NOMO-1 (cell line): ENCODE measurements around the gene CEMIP2.

Source experiments
- DNase-seq, 2 experiments: peaks; one replicate each; lab custom pipeline; 2025; ENCODE audit not compliant: unreplicated experiment in 2 of 2; lab: John Stamatoyannopoulos, UW

CEMIP2 gene

DNA sequence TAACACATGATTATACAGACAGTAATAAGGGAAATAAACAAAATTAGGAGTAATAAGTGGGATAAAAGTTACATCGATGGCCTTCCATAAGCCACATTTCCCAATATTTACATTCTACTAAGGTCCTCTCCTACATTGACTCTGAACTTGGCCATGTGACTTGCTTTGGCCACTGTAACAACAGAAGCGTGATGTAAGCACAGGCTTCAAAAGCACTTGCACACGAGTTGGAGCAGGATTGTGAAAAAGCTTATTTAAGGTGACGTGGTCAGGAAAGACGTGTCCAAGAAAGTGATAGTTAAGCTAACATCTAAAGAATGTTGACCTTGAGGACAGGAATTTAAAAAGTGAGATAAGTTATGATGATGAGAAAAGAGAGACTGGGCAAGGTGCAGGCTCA is 9.8 kb upstream of the CEMIP2 start:
- DNase-seq, result no peak

DNA sequence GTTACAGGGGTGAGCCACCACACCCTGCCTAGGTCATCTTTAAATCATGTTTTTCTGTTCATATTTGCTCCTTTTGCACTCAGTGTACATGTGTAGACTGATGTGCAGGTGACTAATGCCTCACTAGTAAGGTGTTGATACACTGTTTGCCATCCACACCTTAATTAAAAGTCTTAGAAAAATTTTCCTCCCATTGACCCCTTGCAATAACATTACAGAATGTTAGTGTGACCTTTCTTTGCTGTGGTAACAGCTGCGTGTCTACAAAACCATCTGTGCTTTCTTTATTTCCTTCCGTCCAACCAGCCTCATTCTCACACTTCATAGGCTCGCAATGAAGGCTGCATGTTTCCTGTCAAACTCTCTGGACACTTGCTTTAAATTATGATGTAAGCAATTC is 6.6 kb upstream of the CEMIP2 start:
- no peak for DNase-seq

DNA sequence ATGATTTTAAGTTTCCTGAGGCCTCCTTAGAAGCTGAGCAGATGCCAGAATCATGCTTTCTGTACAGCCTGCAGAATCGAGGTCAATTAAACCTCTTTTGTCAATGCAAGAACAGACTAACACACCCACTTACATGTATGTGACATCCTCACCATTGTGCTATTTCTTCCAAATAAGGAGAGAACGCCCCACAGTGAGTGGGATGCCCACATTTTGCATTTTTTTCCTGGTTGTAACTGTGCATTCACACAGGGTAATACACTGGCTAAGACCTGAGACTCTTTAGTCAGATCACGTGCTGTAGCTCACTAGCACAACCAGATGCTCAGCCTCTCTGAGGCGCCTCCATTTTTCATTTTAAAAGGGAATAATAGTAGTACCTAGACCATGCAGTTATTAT is 4.4 kb upstream of the CEMIP2 start:
- no peak for DNase-seq

DNA sequence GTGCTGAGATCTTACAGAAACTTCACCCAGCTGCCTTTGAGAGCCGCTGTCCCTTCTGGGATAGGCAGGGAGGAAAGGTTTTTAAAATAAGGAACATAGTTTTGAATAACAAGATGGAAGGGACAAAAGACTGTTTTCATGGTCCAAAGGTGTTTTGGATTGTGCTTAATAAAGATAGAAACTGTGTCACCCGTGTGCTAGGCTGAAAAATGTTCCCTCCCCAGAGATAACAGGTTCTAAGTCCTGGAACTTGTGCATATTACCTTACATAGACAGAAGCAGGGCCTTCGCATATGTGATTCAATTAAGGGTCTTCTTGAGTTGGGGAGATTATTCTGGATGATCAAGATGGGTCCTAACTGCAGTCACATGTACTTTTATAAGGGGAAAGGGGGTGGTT is 1.9 kb upstream of the CEMIP2 start:
- no peak for DNase-seq

DNA sequence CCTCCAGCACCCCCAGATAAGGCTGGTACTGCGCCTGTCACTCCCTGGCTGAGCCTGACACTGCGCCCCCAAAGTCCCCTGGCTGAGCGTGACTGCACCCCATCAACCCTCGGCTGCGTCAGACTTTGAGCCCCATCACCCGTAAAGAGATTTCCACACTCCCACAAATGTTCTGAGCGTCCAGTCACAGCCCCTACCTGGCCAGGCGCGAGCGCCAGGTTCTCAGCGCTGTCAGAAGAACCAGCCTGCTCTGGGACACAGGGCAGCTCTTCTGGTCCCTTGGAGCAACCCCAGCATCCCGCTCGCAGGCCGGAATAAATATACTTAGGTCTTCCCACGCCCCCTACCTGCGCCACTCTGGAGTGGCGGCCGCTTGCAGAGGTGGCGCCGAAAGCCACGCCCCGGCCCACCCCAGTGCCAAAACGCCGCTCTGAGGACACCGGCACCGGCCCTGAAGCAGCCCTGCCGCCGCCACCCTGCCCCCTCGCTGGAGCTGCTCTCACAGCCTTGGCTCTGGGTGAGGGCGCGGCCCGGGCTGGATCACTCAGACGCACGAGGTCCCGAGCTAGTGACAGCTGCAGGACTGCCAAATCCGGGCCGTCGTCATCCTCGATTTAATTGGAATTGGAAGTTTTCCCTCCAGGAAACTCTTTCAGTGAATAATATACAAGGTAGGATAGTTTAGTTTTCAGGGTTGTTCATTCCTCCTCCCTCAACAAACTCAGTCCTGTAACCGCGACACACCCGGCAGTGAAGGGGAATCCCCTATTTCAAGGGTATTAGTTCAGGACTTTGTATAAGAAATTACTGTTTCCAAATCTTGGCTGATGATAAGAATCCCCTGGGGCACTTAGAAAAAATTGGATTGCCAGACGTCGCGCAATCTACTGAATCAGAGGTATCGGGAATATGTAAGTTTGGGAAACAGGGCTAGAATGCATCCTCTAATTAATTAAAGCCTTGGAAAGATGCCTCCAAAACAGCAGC is 1.2 kb upstream of the CEMIP2 start:
- no peak for DNase-seq

DNA sequence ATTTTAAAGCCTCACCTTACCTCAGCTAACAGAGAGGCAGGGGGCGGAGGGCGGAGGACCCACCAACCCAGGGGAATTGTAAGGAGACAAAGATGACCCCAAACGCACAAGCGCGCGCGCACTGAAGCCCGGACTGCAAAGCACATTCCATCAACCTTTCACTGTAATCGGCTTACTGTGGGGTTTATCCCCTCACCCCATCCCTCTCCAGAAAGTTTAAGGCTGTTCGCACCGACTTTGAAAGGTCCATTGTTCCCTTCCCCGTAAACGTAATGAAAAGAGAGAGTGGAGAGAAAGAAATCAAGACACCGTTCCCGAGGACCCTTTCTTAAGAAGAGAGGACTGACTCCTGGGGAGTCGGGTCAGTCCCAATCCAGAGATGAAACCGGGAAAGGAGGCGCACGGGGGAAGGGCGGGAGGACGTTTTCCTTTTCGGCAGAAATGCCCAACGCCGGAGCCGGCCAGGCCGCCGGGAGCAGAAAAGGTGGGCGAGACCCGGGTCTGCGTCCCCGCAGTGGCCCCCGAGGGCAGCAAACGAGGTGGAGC is 464 bp downstream of the CEMIP2 start:
- no peak for DNase-seq

DNA sequence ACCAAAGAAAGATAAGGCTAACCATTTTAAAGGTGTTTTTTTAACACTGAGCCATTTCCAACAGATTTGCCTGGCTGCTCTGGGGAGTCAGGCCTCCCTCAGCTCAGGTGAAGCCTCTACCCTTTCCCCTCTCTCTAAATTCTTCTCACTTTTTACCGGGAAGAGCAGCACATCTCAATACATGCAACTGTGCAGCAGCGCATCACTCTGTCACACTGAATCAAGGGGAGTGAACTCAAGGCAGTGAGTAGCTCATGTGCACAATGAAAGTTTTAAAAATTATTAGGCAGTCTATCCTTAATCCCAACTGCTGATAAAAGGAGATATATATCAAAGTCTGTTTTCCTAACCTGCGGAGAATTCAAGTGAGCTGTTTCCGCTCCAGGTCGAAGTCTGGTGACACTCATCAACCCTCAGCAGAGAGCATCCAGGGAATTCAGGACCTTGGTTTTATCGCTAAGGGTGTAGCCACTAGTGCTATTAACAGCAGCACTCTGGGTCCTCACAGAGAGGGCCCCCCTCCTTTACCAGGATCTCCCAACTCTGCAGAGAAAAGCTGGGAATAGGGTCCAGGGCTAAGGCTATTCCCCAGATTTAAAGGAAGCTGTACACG is 1.0 kb downstream of the CEMIP2 start:
- DNase-seq, result no peak

DNA sequence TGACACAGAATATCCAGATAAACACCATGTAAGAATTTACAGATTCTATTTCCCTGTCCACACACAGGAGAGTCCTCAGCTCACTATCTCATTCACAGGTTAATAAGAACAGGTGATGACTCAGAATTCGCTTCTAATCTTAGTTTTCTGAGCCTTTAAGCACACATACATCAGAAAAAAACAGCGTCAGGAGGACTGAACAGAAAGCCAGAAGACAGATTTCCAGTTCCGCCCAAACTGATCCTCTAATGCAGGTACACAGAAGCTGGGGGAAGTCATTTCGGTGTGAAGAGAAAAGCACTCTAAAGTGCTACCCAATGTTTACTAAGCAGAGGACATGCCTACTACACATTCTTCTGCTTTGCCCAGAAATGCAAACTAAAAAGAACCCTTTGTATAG is 1.6 kb downstream of the CEMIP2 start:
- no peak for DNase-seq

DNA sequence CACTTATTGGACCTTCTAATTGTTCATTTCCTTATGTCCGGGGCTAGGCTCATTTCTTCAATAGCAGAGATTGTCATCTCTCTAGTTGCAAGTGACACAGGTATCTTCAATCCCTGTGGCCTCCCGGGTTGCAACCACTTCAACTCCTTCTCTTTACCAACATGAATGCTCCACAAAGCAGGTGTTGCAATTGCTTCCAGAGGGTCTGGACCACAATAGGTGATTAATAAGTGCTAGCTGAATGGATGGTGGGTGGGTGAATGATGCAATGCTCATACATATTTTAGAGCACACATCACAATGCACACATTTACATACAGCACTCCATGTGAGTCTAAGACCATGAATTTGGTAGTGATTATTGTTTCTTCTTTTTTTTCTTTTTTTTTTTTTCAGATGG is 2.6 kb downstream of the CEMIP2 start:
- no peak for DNase-seq

DNA sequence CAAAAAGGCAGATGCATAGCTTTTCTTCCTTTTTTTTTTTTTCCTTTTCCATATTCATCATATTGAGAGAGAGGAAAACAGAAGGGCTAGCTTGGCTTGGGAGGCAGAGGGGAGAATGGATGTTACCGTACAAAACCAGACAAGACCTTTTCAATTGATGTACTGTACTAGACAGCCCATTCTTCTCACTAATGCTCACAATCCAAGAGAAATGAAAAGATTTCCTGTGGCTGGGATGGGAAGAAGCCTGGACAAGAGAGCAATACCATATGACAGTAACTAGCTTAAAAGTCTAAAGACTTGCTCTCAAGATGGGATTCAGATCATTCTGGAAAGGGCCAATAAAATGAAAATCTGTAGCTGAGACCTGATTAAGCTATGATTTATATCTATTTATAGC is 3.4 kb downstream of the CEMIP2 start:
- DNase-seq, result no peak

DNA sequence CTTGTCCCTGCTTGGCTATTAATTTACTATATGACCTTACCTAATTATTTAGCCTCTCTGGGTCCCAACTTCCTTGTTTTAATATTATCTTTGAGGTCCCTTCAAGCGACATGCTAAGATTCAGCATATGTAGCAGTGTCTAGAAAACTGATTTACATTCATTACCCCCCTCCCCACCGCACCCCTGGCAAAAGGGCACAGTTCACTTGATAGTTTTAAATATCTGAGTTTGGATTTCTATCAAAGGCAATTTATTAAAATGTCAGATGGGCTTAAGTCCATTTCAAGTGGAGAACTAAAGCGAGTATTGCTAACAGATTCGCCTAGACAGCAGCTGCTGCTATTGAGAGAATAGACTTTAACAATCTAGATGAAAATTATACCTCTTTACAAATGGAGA is 3.9 kb downstream of the CEMIP2 start:
- no peak for DNase-seq

DNA sequence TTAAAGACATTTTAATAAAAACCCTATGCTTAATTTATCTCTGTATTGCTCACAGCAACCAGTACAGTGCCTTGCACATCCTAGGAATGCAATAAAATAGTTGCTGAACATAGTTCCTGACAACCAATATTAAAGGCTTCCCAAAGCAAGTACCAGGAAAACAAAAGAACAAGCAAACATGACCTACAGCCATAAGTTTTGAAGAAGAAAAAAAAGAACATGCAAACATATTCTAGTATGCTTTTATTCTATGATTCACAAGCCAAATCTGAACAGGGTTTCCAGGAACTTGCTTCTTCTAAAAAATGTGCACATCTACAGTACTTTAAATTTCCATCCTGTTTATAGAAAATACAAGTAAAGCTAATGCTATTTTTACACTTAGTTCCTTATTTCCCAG is 4.5 kb downstream of the CEMIP2 start:
- no peak for DNase-seq

DNA sequence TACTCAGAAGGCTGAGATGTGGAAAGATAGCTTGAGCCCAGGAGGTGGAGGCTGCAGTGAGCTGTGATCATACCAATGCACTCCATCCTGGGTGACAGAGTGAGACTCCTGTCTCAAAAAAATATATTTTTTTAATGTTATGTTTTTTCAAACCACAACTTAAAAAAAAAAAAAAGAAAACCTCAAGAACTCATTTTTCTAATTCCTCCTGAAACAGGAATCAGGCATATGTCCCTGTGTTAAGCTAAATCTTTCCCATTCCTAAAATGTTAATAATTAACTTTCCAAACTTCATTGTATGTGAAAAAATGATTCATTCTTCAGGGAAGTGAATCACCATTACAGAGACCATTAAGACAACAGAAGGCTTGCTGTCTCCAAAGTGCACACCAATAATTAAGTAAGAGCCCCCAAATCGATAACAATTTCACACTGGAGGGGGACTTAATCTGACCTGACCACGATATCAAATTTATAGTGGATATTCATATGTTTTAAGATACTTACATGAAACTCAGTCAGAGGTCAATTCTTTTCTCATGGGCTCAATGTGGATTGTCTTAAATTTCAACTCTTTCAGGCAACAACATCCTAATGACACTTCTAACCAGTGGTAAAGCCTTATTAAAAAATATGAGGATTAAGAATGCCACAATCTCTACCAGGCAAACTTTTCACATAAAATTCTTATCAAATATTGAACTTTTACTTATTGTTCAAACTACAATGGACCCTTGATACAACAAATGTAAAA is 5.2 kb downstream of the CEMIP2 start:
- DNase-seq, result no peak

DNA sequence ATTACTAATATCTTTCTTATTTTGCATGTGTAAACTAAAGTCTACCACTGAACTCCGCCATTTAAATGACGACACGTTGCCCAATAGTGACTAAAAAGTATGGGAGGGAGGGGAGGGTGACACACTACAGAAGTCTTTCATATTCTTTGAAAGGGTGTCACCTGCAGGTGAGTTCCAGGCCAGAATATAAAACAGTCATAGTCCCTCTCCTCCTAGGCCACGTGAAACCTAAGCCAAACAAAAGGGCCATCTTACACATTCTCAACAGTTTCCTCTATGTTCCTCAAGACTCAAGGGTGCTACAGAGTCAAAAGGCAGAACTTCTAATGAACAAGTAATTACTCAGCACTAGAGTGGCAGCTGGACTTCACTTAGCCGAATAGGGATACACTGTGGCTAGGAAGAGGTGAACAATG is 6.4 kb downstream of the CEMIP2 start:
- no peak for DNase-seq

DNA sequence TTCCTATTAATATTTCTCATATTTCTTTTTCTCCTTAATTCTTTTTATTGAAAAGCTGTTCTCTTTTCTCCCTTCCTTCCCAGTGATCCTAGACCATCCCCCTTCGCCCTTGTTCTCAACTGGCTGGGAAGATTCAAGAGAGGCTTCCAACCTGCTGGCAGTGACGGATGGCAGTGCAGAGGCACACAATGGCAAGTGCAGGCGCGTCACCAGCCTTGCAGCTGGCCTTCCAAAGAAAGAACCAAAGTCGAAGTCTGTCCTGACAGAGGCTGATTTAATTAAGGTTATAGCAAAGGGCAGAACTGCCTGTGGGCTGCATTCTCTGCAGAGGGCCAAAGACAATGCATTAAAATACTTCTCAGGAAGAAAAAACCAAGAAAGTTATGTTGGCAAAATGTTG is 7.4 kb downstream of the CEMIP2 start:
- no peak for DNase-seq

DNA sequence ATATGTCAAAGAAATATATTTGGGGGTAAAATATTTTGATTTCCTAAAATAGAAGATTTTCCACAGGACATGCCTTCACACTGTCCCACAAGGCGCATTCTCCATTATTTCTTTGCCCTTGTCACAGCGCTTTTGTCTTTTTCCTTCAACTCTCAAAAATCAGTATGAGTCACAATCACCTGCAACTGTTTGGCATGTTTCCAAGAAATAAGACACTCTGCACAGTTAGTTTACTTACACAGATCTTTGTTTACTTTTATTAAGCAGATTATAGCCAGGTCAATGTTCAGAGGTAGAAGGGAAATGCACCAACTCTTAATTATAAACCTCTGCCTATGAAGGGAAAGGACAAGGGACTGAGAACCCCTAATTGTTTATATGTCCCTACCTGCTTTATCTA is 9.5 kb downstream of the CEMIP2 start:
- DNase-seq, result no peak

DNA sequence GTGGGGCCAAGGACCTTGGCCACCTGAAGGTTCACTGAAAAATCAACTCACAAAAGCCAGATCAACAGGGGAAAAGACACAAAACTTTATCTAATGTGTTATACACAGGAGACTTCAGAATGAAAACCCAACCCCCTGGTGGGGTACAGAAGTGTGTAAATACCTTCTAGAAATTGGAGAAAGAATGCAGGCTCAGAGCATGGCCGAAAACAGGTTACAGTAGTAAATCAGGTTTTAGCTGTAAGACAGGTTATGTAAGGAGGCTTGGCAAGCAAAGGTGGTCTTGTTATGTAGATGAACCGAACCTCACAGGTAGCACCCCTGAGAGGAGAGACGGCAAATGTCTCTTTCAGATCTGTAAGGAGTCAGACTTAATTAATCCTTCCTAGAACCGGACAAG is 10.0 kb downstream of the CEMIP2 start:
- no peak for DNase-seq

DNA sequence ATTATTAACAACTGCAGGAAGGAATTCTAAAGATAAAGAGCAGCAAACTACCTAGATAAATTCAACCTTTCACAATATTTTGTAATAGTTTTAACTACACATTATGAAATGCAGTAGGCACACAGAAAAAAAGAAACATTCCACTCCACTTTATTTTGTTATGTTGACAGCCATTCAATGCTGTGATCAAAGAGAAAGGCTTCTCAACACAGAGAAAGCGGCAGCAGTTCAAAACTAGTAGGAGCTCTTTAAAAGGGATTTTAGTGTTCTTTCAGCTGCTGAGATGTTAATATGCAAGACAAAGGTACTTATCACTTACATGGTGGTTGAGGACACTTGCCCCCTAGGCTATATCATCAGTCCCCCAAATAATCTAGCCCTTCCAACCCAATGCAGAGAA is 11.6 kb downstream of the CEMIP2 start:
- no peak for DNase-seq

DNA sequence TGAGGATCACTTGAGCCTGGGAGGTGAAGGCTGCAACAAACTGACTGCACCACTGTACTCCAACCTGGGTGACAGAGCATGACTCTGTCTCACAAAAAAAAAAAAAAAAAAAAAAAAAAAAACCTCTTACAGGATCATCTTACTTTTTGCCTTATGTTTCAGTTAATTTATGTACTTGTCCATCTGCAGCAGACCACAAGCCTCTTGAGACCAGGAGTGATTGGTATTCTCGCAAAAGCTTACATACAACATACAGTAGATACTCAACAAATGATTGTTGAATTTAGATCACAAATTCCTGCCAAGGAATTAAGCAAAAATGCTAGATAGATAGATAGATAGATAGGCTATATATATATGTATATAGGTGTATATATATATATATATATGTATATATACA is 12.4 kb downstream of the CEMIP2 start:
- DNase-seq, result no peak

DNA sequence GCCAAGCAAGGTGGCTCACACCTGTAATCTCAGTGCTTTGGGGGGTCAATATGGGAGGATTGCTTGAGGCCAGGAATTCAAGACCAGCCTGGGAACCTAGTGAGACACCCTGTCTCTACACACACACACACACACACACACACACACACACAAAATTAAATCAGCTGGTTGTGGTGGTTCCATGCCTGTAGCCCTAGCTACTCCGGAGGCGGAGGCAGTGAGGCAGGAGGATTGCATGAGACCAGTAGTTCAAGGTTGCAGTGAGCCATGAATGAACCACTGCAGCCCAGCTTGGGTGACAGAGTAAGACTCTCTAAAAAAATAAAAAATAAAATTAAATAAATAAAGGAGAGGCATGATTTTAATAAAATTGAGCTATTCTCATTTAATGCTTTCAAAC is 13.1 kb downstream of the CEMIP2 start:
- DNase-seq, result no peak

DNA sequence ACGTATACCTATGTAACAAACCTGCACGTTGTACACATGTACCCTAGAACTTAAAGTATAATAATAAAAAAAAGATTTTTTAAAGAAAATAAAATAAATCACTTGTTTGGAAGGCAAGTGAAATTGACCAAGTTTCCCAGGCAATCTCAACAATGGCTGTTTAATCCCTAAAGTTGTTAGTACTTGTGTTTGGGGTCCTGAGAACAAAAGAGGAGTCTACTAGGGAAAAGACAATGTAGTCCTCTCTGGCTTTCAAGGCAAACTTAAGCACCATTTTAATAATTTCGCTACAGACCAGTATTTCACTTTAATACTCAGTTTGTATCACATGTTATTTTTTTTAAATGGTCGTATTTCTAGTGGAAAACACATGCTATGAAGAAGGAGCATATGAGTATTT is 14.2 kb downstream of the CEMIP2 start:
- no peak for DNase-seq
